GM19395 (cell line): ENCODE data around the gene DENND2C.

ENCODE experiments used
- ATAC-seq: cut with Tn5 transposase; IDR thresholded peaks from one replicate; pipeline ENCODE4 v1.9.1; 2021; ENCODE audit warnings: mild to moderate bottlenecking, moderate library complexity; ENCODE audit not compliant: unreplicated experiment

DENND2C gene

GRCh38 chr1:114677691-114678090 is 7.8 kb upstream of the DENND2C start:
- ATAC-seq = no peak

GRCh38 chr1:114676115-114676514 is 6.3 kb upstream of the DENND2C start:
- ATAC-seq = no peak

GRCh38 chr1:114671939-114672275 is 2.1 kb upstream of the DENND2C start:
- no peak for ATAC-seq

- ATAC-seq = no peak
These were observed 1.4 kb upstream of the DENND2C start for GRCh38 chr1:114671011-114671938.

GRCh38 chr1:114670083-114671010 is 498 bp upstream of the DENND2C start:
- peak; percentile 99 for ATAC-seq

GRCh38 chr1:114668784-114669561 is 876 bp downstream of the DENND2C start:
- no peak for ATAC-seq

GRCh38 chr1:114668373-114668772 is 1.5 kb downstream of the DENND2C start:
- ATAC-seq = no peak

- ATAC-seq = no peak
These were observed 2.9 kb downstream of the DENND2C start for GRCh38 chr1:114666954-114667353.

- no peak for ATAC-seq
These were observed 9.6 kb downstream of the DENND2C start for GRCh38 chr1:114660238-114660637.

GRCh38 chr1:114651893-114652292 is 18.0 kb downstream of the DENND2C start:
- ATAC-seq = no peak

GRCh38 chr1:114648503-114648902 is 21.3 kb downstream of the DENND2C start:
- ATAC-seq = no peak

GRCh38 chr1:114641377-114641776 is 28.5 kb downstream of the DENND2C start:
- no peak for ATAC-seq

- ATAC-seq = no peak
These were observed 30.9 kb downstream of the DENND2C start for GRCh38 chr1:114638910-114639309.

GRCh38 chr1:114632427-114632826 is 37.4 kb downstream of the DENND2C start:
- no peak for ATAC-seq

GRCh38 chr1:114627107-114627506 is 42.7 kb downstream of the DENND2C start:
- no peak for ATAC-seq

GRCh38 chr1:114623364-114623763 is 46.5 kb downstream of the DENND2C start:
- no peak for ATAC-seq

- ATAC-seq = no peak
These were observed 49.4 kb downstream of the DENND2C start for GRCh38 chr1:114620419-114620818.

GRCh38 chr1:114618606-114619005 is 51.2 kb downstream of the DENND2C start:
- ATAC-seq = no peak

- no peak for ATAC-seq
These were observed 59.2 kb downstream of the DENND2C start for GRCh38 chr1:114610546-114611245.

- no peak for ATAC-seq
These were observed 60.0 kb downstream of the DENND2C start for GRCh38 chr1:114609826-114610225.
